ENCODE results near the gene DNAJC3. TPM values are rescaled to one million over a fixed set of nuclear protein-coding genes. Genes with fewer than 3 reads are reported as not detected.
"Not testable (repeated sequence)": the region's sequence is repeated elsewhere in the genome, so short reads cannot be mapped to it uniquely, and the experiment has no call there.

The DNAJC3 gene
- total RNA-seq, 2 experiments from 2014 or later = 17.6 to 17.7 TPM

GRCh38 chr13:95784900-95785290, 108.0 kb downstream of the DNAJC3 start:
- Mint-ChIP-seq H3K36me3 (ENCODE audit: low read depth) (peaks cover 50% of the 10 kb centered on the region), H3K27me3 (no peaks in the 10 kb centered on the region), H3K27ac (no peak overlapping the region), H3K4me1 (ENCODE audit: low read depth) (no peaks in the 10 kb centered on the region), H3K4me3 (no peak overlapping the region), H3K9me3 (peaks cover 6% of the 10 kb centered on the region)
- H3K4me1 ChIP-seq (ENCODE audit: insufficient read depth, low read length) = no peaks in the 10 kb centered on the region
- H3K9me3 ChIP-seq (ENCODE audit: control insufficient read depth in 1 of 2, insufficient read depth in 1 of 2, low read length in 2 of 2) = peaks cover 0 to 6% of the 10 kb centered on the region in 2 experiments
- TF ChIP-seq, protein P1, sequence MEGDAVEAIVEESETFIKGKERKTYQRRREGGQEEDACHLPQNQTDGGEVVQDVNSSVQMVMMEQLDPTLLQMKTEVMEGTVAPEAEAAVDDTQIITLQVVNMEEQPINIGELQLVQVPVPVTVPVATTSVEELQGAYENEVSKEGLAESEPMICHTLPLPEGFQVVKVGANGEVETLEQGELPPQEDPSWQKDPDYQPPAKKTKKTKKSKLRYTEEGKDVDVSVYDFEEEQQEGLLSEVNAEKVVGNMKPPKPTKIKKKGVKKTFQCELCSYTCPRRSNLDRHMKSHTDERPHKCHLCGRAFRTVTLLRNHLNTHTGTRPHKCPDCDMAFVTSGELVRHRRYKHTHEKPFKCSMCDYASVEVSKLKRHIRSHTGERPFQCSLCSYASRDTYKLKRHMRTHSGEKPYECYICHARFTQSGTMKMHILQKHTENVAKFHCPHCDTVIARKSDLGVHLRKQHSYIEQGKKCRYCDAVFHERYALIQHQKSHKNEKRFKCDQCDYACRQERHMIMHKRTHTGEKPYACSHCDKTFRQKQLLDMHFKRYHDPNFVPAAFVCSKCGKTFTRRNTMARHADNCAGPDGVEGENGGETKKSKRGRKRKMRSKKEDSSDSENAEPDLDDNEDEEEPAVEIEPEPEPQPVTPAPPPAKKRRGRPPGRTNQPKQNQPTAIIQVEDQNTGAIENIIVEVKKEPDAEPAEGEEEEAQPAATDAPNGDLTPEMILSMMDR (IDR thresholded peaks at IDR 0.05) = no peak
- ChIA-PET CTCF (no interaction called here), POLR2A (no interaction called here)
- no peak overlapping the region for H3K4me3 ChIP-seq (ENCODE audit: low read length)
- peaks cover 51% of the 10 kb centered on the region for H3K36me3 ChIP-seq (ENCODE audit: insufficient read depth, low read length)
- H3K27me3 ChIP-seq (ENCODE audit: control insufficient read depth in 1 of 2, insufficient read depth in 2 of 2, low read length in 2 of 2) = no peaks in the 10 kb centered on the region
- no peak for ATAC-seq (ENCODE audit: poor library complexity)
- intact Hi-C loops (cut with DNase I, micrococcal nuclease) = no loop called here
- no peak for DNase-seq
- H3K27ac ChIP-seq (ENCODE audit: low read depth in 1 of 2, low read length in 2 of 2) = no peak overlapping the region

DNA sequence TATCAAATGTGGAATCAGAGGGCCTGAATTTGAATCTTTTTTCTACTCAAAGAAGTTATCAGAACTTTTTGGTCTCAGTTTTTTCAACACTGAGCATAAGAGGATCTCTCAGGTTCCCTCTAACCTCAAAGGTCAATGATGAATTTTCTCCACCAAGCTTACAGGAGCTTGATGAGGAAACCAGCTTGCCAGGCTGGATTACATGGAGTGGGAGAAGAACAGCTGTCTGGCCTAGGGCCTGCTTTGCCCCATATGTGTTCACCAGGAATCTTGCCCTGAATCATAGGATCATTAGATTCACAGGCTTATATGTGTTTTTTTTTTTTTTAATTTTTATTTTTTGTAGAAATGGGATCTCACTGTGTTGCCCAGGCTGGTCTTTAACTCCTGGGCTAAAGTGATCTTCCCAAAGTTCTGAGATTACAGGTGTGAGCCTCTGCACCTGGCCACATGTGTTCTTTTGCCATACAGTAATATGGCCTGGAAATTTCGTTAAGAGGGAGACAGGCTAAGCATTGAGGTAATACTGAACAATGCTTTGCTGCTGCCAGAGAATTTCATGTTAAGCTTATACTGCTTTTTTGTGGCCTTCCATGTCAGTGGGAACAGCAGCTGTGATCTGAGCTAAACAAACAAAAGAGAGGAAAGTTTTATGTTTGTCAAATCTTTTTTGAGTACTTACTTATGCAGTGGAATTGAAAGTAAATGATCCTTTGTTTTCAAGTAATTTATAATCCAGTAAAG, 110.6 kb downstream of the DNAJC3 start:
- Histone ChIP-seq H3K27me3 (ENCODE audit: control insufficient read depth in 1 of 2, insufficient read depth in 2 of 2, low read length in 2 of 2) (no peaks in the 10 kb centered on the region), H3K36me3 (ENCODE audit: insufficient read depth, low read length) (peaks cover 57% of the 10 kb centered on the region), H3K27ac (ENCODE audit: low read depth in 1 of 2, low read length in 2 of 2) (no peak overlapping the region), H3K4me3 (ENCODE audit: low read length) (no peak overlapping the region), H3K4me1 (ENCODE audit: insufficient read depth, low read length) (no peaks in the 10 kb centered on the region), H3K9me3 (ENCODE audit: control insufficient read depth in 1 of 2, insufficient read depth in 1 of 2, low read length in 2 of 2) (no peaks in the 10 kb centered on the region)
- Mint-ChIP-seq H3K9me3 (peaks cover 6% of the 10 kb centered on the region), H3K36me3 (ENCODE audit: low read depth) (peaks cover 76% of the 10 kb centered on the region), H3K27ac (no peak overlapping the region), H3K4me3 (no peak overlapping the region), H3K27me3 (no peaks in the 10 kb centered on the region), H3K4me1 (ENCODE audit: low read depth) (no peaks in the 10 kb centered on the region)
- intact Hi-C loops (cut with DNase I, micrococcal nuclease) = no loop called here
- no peak for ATAC-seq (ENCODE audit: poor library complexity)
- TF ChIP-seq, protein P1 (IDR thresholded peaks at IDR 0.05) = no peak
- no peak for DNase-seq
- ChIA-PET POLR2A (no interaction called here), CTCF (interaction anchor here (0.6 kb wide), 1 partner anchor 755 kb away, joined by 3 read pairs; no protein-coding TSS in a partner anchor)

DNA sequence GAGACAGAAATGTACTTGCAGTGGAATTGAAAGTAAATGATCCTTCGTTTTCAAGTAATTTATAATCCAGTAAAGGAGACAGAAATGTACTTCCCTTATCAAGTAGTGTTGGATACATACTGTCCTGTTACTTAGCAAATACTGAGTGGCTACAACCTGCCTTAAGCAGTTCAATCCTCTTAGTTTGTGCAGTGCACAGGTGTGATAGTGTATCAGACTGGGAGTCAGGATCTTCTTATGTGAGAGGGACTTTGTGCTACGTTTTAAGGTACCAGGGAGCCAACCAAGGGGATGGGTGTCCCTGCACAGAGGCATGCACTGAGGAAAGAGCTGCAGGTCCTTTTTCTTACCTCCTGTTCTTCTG, 111.1 kb downstream of the DNAJC3 start:
- no peak overlapping the region for H3K27ac ChIP-seq (ENCODE audit: low read depth in 1 of 2, low read length in 2 of 2)
- DNase-seq (no peak), ATAC-seq (ENCODE audit: poor library complexity) (no peak)
- Mint-ChIP-seq H3K9me3 (peaks cover 6% of the 10 kb centered on the region), H3K4me1 (ENCODE audit: low read depth) (no peaks in the 10 kb centered on the region), H3K27me3 (no peaks in the 10 kb centered on the region), H3K36me3 (ENCODE audit: low read depth) (peaks cover 82% of the 10 kb centered on the region), H3K4me3 (no peak overlapping the region), H3K27ac (no peak overlapping the region)
- no peak overlapping the region for H3K4me3 ChIP-seq (ENCODE audit: low read length)
- TF ChIP-seq, protein P1 (IDR thresholded peaks at IDR 0.05) = no peak
- H3K9me3 ChIP-seq (ENCODE audit: control insufficient read depth in 1 of 2, insufficient read depth in 1 of 2, low read length in 2 of 2) = no peaks in the 10 kb centered on the region
- intact Hi-C loops (cut with DNase I, micrococcal nuclease) = no loop called here
- POLR2A ChIA-PET = no interaction called here
- H3K4me1 ChIP-seq (ENCODE audit: insufficient read depth, low read length) = no peaks in the 10 kb centered on the region
- no peaks in the 10 kb centered on the region for H3K27me3 ChIP-seq (ENCODE audit: control insufficient read depth in 1 of 2, insufficient read depth in 2 of 2, low read length in 2 of 2)
- CTCF ChIA-PET = no interaction called here
- peaks cover 62% of the 10 kb centered on the region for H3K36me3 ChIP-seq (ENCODE audit: insufficient read depth, low read length)

- H3K4me1 ChIP-seq (ENCODE audit: insufficient read depth, low read length); H3K9me3 ChIP-seq (ENCODE audit: control insufficient read depth in 1 of 2, insufficient read depth in 1 of 2, low read length in 2 of 2); CTCF ChIA-PET; H3K4me3 ChIP-seq (ENCODE audit: low read length); H3K27ac ChIP-seq (ENCODE audit: low read depth in 1 of 2, low read length in 2 of 2); H3K27me3 ChIP-seq (ENCODE audit: control insufficient read depth in 1 of 2, insufficient read depth in 2 of 2, low read length in 2 of 2); intact Hi-C loops (cut with DNase I, micrococcal nuclease); ATAC-seq (ENCODE audit: poor library complexity); H3K4me1 Mint-ChIP-seq (ENCODE audit: low read depth); DNase-seq; H3K4me3 Mint-ChIP-seq; H3K27me3 Mint-ChIP-seq; H3K27ac Mint-ChIP-seq; H3K9me3 Mint-ChIP-seq: not testable (repeated sequence)
- peaks cover 61% of the 10 kb centered on the region for H3K36me3 ChIP-seq (ENCODE audit: insufficient read depth, low read length)
- POLR2A ChIA-PET = interaction anchor here (0.6 kb wide), 1 partner anchor 1473 kb away, joined by 4 read pairs; no protein-coding TSS in a partner anchor
- H3K36me3 Mint-ChIP-seq (ENCODE audit: low read depth) = peaks cover 92% of the 10 kb centered on the region
Observed at GRCh38 chr13:95789315-95789714, 112.4 kb downstream of the DNAJC3 start.

Measured in CD4-positive, alpha-beta T cell (primary cell).